Right hindlimb (tissue), 1 donor: ENCODE results near the gene SLC49A3.

Experiments used
- DNase-seq: peaks from one replicate; pipeline ENCODE4 v3.0.0-alpha.2; 2018

The SLC49A3 gene

DNA sequence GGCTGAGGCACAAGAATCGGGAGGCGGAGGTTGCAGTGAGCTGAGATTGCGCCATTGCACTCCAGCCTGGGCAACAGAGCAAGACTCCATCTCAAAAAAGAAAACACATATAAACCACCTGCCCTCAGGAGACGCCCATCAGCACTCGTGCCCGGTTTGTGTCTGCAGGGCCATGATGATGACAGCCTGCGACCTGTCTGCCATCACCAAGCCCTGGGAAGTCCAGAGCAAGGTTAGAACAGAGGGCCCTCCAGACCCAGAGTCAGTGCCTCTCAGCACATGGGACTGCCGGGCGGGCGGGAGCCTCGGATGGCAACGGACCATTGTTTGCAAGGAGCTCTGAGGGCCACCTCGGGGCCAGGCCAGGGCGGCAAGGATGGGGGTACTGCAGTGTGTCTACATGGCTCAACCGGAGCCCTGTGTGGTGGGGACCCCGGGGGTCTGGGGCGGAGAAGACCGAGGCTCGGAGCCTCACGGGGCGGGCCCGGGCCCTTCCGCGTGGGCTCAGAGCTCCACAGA lies 24.2 kb downstream of the SLC49A3 start:
- DNase-seq: no peak

- DNase-seq: peak; percentile 75
These were observed 25.2 kb downstream of the SLC49A3 start for GRCh38 chr4:663438-664428.

DNA sequence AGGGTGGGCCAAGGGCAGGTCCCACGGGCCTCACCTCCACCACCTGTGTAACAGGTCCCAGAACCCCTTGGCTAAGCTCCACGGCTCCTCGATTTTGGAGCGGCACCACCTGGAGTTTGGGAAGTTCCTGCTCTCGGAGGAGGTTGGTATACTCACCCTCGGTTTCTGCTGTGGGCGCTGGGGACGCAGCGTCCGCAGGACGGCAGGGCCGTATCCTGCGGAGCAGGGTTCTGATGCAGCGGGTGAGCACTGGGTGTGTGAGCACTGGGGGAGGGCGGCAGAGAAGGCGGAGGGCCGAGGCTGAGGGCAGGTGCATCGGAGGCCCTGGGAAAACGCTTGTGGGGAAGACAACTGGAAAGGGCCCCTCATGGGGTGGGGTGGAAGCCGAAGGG lies 25.9 kb downstream of the SLC49A3 start:
- peak; percentile 26 for DNase-seq

- peak; percentile 14 for DNase-seq
These were observed 26.8 kb downstream of the SLC49A3 start for GRCh38 chr4:661881-662761.

- DNase-seq: peak; percentile 8
These were observed 27.7 kb downstream of the SLC49A3 start for GRCh38 chr4:661231-661630.

DNA sequence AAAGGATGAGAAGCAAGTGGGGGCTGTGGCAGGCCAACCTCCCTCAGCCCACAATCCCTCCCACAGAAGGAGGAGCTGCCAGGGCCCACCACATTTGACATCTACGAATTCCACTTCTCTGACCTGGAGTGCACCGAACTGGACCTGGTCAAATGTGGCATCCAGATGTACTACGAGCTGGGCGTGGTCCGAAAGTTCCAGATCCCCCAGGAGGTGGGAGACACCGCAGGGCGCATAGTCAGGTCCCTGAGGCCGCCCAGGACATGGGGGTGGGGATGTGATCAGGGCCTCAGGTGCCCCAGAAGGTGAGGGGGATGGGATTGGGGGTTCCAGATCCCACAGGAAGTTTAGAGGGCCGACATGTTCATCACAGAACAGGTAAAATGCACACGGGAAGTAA lies 28.6 kb downstream of the SLC49A3 start:
- peak; percentile 11 for DNase-seq

- peak; percentile 16 for DNase-seq
These were observed 29.1 kb downstream of the SLC49A3 start for GRCh38 chr4:659851-660250.

GRCh38 chr4:658681-659667 lies 30.0 kb downstream of the SLC49A3 start:
- peak; percentile 14 for DNase-seq

GRCh38 chr4:657834-658667 lies 30.9 kb downstream of the SLC49A3 start:
- peak; percentile 28 for DNase-seq

- peak; percentile 18 for DNase-seq
These were observed 31.6 kb downstream of the SLC49A3 start for GRCh38 chr4:657338-657833.

GRCh38 chr4:656436-657337 lies 32.3 kb downstream of the SLC49A3 start:
- peak; percentile 30 for DNase-seq

- DNase-seq: peak; percentile 16
These were observed 33.3 kb downstream of the SLC49A3 start for GRCh38 chr4:655464-656151.

GRCh38 chr4:654871-655463 lies 34.0 kb downstream of the SLC49A3 start:
- DNase-seq: peak; percentile 13

- peak; percentile 7 for DNase-seq
These were observed 34.5 kb downstream of the SLC49A3 start for GRCh38 chr4:654503-654845.

- DNase-seq: peak; percentile 12
These were observed 35.0 kb downstream of the SLC49A3 start for GRCh38 chr4:653831-654502.

DNA sequence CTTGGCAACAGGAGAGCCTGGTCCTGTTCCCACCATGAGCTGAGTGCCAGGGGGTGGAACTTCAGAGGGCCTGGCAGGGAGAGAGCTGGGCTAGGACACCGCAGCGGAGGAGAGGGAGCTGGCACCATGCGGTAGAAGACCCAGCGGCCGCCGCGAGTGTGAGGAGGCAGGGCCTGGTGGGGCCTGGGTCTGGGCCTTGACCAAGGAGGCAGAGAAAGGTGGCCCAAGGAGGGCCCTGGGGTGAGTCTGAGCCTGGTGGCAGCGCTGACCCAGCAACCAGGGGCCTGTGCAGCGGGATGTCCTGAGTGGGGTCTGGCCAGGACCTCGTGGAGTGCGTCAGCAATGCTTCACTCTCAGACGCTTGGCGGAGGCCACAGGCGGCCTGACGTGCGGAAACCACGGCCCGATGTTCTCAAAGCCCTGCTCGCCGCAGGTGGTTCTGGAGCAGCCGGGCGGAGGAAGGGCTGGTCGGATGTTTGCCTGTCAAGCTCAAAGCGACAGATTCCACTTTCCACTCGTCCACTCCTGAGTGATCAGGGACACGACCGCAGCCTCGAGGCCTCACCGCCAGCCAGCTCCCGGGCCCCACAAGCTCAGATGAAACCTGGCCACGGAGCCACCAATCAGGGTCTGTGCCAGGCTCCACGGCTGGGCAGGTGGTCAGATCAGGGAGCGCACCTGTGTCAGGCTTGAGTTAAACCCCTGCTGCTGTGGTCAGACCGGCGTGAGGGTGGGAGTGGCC lies 35.7 kb downstream of the SLC49A3 start:
- peak; percentile 13 for DNase-seq

GRCh38 chr4:651884-652642 lies 36.9 kb downstream of the SLC49A3 start:
- peak; percentile 6 for DNase-seq
